HG02798 (cell line): ENCODE data around the gene KCNK1.
"Not testable (repeated sequence)": the region's sequence is repeated elsewhere in the genome, so short reads cannot be mapped to it uniquely, and the experiment has no call there.

Experiments
- ATAC-seq: cut with Tn5 transposase; IDR thresholded peaks from one replicate; pipeline ENCODE4 v1.9.1; 2021; ENCODE audit warnings: mild to moderate bottlenecking; ENCODE audit not compliant: unreplicated experiment, poor library complexity

The KCNK1 gene

DNA sequence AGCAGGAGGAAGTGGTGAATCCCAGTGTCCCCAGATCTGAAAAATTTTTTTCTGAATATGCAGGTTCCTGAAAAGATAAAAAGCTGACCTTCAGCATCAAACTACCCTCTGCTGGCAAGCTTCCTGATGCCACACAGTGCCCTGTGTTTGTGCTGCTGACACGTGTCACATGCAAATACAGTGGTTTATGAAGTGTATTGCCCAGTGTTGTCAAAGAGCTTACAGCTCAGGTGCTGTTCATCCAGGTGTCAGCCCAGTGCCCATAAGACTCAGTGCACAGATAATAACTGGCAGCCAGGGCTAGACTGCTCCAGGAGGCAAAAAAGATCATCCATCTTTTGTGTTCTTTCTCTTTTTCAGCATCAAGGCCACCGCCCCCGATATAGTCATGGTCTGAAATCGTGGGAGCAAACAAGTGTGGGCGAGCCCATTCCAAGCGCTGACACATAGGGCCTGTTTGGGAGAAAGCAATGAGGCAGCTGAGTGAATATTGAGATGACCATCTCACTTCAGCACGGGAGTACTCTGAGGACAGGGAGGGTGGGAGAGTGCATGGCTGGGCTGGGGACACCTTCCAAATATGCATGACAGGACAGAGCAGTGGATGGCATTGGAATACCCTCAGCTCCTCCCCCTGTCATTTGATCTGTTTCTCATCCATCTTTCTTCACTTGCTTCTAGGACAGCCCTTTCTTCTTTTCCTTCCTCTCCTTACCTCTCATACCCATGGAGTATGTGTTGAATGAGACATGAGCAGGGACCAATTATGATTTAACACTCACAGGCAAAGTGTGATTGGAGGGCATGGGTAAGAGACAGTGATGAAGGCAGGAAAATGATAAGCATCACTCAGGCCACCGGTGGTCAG lies 6.4 kb upstream of the KCNK1 start:
- peak; percentile 93 for ATAC-seq

DNA sequence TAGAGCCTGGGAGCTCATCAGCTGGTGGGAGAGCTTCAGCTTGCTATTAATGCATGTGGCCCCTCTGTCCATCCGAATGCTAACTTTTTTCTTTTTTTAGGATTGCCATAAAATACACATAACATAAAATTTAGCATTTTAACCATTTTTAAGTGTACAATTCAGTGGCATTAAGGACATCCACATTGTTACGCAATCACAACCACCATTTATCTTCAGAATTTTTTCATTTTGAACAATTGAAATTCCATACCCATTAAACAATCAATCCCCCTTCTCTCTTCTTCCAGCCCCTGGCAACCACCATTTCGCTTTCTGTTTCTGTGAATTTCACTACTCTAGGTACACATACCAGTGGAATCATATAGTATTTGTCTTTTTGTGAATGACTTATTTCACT lies 4.9 kb upstream of the KCNK1 start:
- no peak for ATAC-seq

DNA sequence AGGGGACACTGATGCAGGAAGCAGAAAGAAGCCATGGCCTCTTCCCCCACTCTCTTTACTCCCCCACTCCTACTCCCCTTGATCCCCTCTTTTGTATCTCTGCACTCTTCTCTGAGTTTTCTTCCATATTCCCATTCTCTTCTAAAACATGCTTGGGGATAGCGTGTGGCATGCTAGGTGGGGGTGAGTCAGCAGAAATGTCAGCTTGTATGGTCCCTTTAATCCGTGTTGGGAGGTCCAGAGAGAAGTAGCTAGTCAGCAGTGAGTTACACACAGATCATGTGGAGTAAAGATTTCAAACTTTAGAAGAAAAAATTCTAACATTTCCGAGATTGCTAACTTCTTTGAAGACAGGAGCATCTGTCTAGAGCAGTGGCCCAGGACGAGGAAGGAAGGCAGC lies 4.0 kb upstream of the KCNK1 start:
- ATAC-seq = no peak

DNA sequence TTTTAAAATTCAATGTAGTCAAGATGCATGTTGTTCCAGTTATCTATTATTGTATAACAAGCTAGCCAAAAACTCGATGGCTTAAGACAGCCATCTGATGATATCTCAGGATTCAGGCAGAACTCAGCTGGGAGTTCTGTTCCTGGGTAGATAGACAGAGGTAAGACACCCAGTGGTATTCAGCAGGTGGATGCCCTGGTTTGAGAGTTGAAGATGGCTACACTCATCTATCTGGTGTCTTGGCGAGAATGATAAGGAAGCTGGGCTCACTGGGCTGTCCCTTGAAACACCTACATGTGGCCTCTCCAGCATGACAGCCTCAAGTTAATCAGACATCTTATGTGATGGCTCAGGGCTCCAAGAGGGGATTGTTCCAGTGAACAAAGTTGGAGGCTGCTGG lies 3.3 kb upstream of the KCNK1 start:
- no peak for ATAC-seq

DNA sequence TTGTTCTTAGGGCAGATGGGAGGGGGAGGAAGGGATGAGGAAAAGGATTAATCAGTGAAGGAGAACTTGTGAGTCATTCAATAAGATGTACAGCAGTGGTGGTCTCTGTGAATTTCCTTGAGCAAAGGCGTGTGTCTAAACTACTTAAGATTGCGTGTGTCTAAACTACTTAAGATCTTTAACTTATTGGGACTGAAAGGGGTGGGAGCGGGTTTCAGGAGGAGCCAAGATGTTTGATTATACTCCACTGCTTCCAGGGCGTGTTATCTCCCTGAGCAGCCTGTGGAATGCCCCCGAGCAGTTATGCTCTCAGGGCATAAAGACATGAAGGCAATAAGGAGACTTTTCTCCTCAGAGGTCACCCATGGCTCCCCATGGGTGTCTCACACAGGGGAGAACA lies 2.5 kb upstream of the KCNK1 start:
- not testable (repeated sequence) for ATAC-seq

DNA sequence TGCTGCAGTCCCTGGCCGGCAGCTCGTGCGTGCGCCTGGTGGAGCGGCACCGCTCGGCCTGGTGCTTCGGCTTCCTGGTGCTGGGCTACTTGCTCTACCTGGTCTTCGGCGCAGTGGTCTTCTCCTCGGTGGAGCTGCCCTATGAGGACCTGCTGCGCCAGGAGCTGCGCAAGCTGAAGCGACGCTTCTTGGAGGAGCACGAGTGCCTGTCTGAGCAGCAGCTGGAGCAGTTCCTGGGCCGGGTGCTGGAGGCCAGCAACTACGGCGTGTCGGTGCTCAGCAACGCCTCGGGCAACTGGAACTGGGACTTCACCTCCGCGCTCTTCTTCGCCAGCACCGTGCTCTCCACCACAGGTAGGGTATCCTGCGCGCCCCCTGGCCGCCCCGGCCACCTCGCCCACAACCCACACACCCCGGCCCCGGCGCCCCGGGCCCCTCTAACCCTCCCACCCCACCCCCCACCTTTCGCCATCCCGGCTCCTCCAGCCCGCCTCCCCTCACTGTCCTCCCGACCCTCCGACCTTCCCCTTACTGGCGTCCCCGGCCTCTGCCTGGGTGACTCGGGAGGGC lies 352 bp downstream of the KCNK1 start:
- ATAC-seq = peak; percentile 62

DNA sequence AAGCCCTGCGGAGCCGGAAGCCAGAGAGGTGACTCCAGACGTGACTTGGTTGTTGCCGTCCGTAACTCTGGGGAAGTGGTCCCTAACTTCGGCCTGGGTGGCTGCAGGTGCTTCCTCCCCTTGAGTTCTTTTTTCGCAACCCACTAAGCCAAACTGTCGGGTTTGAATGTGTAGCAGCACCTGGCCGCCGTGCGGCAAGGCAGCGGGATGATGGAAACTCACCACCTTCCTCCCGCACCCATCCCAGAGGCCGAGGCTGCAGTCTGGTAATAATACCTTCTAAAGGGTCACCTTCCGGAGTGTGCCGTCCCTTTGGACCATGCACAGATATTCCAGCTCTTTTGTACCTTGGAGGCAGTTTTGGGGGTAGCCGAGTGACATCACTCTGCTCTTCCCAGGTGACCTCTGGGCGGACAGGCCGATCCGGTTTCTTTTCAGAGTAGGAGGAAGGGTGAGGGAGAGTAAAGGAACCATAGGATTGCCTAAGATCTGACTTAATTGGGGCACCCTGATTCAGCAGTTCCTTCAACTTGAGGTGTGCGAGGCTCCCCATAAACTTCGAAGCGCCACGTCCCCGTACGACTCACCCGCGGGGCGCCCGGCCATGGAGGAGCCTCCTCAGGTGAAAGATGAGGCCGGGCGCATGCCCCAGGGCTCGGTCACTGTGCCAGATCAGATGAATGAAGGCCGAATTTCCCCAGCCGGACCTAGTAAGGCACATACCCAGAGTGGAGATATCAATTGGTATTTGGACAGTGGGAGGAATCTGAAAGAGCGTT lies 1.0 kb downstream of the KCNK1 start:
- ATAC-seq = peak; percentile 59

DNA sequence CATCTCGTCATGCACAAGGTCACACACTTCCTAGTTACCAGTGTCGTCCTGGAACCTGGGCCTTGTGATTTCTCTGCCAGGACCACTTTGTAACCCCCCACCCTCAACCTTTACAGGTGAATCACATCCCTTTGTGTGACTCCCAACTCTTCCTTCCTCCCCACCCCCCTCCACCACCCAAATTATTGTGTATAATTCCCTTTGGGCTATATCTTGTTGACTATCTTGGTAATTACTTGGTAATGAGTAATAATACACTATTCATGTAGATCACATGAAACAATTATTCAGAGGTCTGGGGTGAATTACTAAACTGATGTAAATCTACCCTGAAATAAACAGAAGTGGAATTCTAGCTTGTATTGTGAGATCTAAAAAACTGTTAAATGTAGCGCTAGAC lies 1.7 kb downstream of the KCNK1 start:
- no peak for ATAC-seq

DNA sequence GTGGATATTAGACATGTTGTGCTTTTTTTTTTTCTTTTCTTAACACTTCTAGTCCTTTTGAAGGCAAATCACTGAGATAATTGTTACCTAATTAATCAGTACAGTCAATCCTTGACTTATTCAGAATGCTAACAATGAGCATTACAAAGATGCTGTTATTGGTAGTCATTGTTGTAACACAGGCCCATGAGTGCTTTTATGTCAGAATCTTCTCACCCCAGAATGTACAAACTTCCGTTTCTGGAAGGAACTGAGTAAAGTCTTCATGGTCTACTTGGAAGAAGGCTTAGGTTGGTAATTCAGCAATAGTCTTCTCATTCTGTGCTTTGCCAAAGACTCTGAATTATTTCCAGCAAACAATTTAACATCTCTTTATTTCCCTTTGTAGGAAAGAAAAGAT lies 3.1 kb downstream of the KCNK1 start:
- no peak for ATAC-seq

DNA sequence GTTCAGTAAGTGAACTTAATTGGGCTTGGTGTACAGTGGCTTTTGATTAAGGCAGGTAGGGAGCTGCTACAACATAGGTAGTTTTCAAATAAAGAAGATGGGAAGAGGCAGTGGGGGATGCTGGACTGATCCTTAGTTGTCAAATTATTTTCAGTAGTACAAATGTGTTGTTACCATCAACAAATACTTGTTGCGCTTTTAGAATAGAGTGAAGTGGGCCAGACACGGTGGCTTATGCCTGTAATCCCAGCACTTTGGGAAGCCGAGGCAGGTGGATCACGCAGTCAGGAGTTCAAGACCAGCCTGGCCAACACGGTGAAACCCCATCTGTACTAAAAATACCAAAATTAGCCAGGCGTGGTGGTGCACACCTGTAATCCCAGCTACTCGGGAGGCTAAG lies 5.5 kb downstream of the KCNK1 start:
- not testable (repeated sequence) for ATAC-seq

DNA sequence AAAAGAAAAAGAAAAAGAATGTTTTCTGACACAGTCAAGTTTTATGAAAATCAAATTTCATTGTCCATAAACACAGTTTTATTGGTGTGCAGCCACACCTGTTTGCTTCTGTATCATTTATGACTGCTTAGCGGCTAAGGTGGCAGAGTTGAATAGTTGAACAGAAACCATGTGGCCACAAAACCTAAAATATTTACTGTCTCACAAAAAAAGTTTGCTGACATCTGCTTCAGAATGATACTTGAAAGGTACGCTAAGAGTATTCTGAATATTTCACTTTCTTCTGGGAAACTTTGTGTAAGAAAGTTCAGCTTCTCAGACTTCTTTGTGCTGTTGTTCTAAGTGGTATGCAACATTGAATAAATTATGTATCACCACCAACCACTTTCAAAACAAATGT lies 6.2 kb downstream of the KCNK1 start:
- peak; percentile 84 for ATAC-seq

DNA sequence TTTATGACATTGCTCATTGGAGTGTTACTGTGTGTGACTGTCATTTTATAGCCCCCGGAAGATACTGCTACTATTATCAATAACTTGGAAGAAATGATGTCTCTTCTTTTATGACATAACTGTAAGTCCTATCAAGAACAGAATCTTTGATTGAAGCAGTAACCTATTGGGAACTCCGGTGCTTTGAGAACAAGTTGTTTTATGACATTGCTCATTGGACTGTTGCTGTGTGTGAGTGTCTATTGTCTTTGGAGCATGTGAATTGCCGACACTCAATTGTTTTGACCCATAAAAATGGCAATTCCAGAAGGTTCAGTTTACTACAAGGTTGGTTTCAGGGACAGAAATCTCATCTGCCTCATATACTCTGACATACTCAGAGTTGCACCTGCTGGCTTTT lies 8.0 kb downstream of the KCNK1 start:
- no peak for ATAC-seq

DNA sequence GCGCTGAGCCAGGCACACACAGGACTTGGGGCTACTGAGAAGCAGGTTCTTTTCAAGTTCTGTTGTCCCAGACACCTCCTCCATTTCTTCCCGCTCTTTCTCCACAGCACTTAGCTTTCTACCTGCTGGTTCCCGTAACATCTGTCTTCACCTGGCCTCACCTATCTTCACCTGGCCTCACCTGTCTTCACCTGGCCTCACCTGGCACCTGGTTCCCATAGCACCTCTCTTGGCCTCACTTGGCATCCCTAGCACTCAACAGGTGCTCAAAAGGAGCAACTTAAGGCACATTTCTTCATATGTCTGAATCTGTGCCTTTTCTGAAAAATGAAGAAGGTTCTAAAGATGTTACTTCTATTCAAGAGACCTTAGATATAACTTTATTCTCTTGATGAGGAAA lies 10.4 kb downstream of the KCNK1 start:
- ATAC-seq = no peak

DNA sequence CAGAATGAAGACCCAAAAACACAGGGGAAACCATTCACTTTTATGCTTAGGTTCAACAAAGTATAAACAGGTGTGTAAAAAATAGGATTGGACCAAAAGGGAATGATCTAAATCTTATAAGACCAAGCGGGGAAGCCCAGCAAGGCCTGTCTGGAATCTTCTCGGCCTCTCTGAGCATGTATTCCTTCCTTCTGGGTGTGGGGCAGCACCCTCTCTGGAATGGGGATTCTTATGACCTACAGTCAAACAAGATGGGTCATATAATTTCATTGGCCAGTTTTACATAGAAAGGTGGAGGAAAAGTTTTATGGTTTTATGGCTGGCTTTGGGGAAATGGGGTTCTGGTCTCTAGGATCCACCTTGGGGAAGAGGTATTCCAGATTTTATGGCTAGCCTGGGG lies 11.2 kb downstream of the KCNK1 start:
- no peak for ATAC-seq

DNA sequence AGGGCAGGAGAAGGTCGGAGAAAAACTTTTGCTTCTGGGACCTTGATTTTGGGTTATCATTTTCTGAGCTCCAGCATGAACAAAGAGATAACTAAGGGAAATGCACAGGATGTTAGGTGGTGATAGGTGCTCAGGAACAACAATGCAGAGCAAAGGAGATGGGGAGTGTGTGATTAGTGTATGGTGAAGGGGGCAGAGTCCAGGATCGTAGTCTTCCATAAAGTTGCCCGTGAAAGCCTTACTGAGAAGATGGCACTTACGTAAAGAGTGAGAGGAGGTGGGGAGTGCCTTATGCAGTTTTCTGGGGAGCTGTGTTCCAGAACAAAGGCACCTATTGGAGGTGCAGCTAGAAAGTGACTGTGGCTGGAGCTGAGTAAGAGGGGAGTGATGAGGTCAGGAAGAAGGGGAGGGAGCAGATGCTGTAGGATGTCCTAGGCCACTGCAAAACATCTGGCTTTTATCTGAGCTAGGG lies 11.6 kb downstream of the KCNK1 start:
- ATAC-seq = no peak

DNA sequence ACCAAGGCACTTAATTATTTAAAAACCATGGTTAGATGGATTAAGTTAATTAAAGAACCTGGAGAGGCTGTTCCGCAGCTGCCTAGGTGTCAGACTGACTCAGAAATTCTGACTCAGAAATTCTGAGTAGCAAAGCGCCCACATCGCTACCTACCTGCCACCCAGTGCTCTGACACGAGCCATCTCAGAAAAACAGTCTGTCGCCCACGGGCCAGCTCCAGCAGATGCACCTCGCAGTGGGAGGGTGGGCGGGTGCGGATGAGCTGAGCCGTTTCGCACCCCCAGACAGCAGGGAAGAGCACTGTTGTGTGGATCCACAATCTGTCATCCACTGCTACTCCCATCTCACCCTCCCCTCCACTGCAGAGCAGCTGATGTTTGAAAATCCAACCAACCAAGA lies 13.5 kb downstream of the KCNK1 start:
- peak; percentile 28 for ATAC-seq

DNA sequence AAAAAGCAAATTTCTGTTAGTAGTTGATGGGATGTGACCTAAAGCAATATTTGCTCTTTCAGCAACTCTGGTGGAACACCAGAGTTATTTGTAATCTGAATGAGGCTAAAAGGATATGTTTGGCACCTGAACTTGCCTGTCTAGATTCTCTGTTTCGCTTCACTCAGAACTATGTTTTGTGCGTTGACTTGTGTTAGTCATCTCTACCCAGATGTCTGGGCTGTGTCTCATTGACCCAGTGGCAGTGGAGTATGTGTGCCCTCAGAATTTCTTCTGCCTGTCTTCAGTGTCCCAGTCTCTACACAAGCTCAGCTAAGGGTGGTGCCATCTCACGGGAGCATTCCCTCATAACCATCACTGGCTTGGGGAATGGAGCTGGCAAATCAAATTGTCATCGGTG lies 13.9 kb downstream of the KCNK1 start:
- peak; percentile 88 for ATAC-seq

DNA sequence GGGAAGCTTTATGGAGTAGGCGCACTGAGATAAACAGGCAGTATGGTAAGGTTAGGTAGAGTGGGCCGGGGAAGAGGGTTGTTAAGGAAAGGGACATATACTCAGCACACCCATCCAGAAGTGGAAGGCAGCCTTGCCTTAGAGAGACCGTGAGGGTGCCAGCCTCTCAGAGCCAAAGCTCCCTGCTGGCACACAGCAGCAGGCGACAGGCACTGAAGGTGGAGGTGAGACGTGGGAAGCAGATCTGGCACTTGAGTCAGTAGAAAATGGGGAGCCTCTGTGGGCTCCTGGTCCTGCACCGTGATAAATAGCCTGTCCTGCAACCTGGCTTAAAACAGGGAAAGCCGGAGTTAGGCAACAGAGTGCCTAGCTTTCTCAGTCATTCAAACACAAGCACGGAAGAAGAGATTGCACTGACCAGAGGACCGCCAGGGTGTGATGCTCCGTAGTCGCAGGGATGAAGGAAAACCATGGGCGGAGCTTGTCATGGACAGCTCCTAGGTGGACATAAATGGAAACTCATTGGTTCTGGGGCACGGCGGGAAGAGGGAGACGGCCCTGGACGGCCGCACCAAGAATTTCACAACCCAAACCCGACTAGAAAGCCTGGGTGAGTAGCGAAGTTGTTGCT lies 15.5 kb downstream of the KCNK1 start:
- no peak for ATAC-seq

DNA sequence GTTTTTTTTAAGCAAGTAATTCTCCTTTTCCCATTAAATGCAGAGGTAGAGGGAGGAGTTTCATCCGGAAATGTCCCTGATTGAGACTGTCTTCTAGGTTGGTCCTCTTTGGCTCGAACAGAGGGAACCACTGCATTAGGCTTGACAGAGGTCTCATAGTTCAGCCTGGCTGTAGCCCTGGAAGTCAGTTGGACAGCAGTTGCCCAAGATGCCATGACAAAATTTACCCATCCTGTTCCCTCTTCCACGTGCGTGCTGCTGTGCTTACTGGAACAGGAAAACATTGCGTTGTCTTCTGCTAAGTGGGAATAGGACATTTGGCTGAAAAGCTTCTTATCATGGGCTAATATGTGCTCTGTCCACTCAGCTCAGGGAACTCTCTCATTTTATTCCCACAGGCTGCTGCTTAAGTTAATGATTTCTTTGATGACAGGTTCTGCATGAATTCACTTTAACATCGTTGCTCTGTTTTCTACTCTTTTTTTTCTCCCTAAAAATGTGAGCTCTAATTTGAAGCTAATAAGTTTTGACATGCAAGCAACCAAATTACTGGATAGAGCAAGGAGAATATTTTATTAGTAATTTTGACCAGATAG lies 18.0 kb downstream of the KCNK1 start:
- no peak for ATAC-seq

DNA sequence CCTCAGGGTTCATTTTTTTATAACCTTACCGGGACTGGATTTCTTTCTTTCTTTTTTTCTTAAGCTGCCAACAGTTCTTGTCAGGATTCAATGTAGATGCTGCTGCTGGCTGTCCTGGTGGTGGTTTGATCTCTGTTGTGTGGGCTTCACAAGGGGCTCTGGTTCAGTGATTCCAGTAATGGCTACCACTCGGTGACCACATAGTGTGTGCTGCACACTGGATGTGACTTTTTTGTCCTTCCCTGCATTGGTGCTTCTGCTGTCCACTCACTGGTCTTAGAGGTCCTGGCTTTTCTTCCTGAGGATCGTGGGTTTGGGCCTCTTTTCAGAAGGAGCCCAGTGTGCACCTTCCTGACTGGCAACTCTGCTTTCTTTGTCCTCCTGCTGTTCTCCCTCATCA lies 18.5 kb downstream of the KCNK1 start:
- no peak for ATAC-seq
